ENCODE data around the gene USF1.
A peak's percentile ranks its signal among the peaks of the same experiment; 100 is the strongest.
"Not testable (repeated sequence)": the region's sequence is repeated elsewhere in the genome, so short reads cannot be mapped to it uniquely, and the experiment has no call there.

USF1 gene

DNA sequence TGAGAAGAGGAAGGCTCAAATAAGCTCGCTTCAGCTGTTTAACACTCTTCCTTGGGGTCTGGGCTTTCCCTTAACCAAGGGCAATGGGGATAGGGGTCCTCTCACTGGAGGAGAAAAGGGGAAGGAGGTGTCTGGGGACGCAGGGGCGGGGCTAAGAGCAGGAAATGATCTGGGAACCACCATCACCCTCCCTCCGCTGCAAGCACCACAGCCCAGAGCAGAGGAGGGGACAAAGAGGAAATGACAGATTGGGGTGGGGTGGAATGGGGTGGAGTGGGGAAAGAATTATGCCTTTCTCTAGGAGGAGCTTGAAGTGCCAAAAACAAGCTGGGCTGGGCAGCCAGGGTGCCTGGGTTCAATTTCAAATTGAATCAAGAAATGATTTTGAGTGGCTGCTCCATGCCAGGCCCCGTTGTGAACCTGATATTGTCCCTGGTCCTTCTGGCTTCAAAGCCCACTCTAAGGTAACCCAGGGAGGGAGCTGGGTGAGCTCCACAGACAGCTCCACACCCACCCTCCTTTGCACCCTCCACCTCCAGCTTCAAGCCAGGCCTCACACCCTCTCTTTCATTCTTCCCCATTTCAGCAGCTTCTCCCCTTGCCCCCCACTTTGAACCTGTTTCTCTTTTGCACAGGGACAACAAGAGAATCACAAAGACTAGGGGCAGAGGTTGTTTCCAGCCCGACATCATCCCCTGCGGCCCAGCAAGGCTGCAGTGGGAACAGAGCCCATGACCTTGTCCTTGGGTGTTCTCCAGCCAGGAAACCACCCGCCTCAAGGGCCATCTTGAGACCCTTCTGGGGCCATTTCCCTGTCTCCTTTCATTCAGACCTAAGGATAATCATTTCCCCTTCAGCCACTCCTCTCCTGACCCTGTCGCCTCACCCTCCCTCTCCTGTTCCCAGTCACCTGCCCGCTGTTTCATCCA is 22.8 kb upstream of the USF1 start:
- ATAC-seq (peak; percentile 72), DNase-seq (peak; percentile 44 to 80)
- H3K4me3 Mint-ChIP-seq: peak overlapping the region; percentile 83 to 94
- H3K27me3 Mint-ChIP-seq: no peaks in the 10 kb centered on the region
- H3K9me3 Mint-ChIP-seq: no peaks in the 10 kb centered on the region
- H3K27ac Mint-ChIP-seq: peak overlapping the region; percentile 97 to 99
- H3K4me1 Mint-ChIP-seq: peaks cover 83% of the 10 kb centered on the region

- H3K27me3 Mint-ChIP-seq: no peaks in the 10 kb centered on the region
- peak; percentile 25 for ATAC-seq
- H3K4me1 Mint-ChIP-seq: peaks cover 84% of the 10 kb centered on the region
These were observed 20.9 kb upstream of the USF1 start for GRCh38 chr1:161066694-161067093.

DNA sequence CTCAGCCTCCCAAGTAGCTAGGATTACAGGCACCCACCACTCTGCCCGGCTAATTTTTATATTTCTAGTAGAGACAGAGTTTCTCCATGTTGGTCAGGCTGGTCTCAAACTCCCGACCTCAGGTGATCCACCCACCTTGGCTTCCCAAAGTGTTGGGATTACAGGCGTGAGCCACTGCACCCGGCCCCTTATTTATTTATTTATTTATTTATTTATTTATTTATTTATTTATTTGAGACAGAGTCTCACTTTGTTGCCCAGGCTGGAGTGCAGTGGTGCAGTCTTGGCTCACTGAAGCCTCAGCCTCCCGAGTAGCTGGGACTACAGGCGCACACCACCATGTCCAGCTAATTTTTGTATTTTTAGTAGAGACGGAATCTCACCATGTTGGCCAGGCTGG is 19.9 kb upstream of the USF1 start:
- not testable (repeated sequence) for ATAC-seq, H3K9me3 Mint-ChIP-seq, H3K27me3 Mint-ChIP-seq, DNase-seq
- peaks cover 81% of the 10 kb centered on the region for H3K4me1 Mint-ChIP-seq
- H3K27ac Mint-ChIP-seq: peak overlapping the region; percentile 44 to 89
- peak overlapping the region; percentile 53 to 55 for H3K4me3 Mint-ChIP-seq

More at GRCh38 chr1:161066694-161067093, 20.9 kb upstream of the USF1 start:
- H3K4me3 Mint-ChIP-seq: peak overlapping the region; percentile 83 to 94
- DNase-seq: no peak
- H3K9me3 Mint-ChIP-seq: no peaks in the 10 kb centered on the region
- peak overlapping the region; percentile 74 to 97 for H3K27ac Mint-ChIP-seq

DNA sequence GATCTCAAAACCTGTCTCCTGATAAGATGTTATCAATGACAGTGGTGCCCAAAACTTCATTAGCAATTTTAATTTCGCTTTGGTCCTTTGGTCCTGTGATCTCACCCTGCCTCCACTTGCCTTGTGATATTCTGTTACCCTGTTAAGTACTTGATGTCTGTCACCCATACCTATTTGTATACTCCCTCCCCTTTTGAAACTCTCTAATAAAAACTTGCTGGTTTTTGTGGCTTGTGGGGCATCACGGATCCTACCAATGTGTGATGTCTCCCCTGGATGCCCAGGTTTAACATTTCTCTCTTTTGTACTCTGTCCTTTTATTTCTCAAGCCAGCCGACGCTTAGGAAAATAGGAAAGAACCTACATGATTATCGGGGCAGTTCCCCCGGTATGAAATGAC is 18.2 kb upstream of the USF1 start:
- peak overlapping the region in 1 of 2 donors; percentile 77 for H3K27ac Mint-ChIP-seq
- not testable (repeated sequence) for ATAC-seq, DNase-seq, H3K27me3 Mint-ChIP-seq, H3K9me3 Mint-ChIP-seq
- peaks cover 88% of the 10 kb centered on the region for H3K4me1 Mint-ChIP-seq
- H3K4me3 Mint-ChIP-seq: peak overlapping the region; percentile 73 to 83

- Mint-ChIP-seq H3K27me3 (no peaks in the 10 kb centered on the region), H3K4me1 (peaks cover 82% of the 10 kb centered on the region), H3K9me3 (no peaks in the 10 kb centered on the region), H3K4me3 (no peak overlapping the region), H3K27ac (no peak overlapping the region)
- DNase-seq (no peak), ATAC-seq (no peak)
These were observed 15.6 kb upstream of the USF1 start for GRCh38 chr1:161061419-161061818.

DNA sequence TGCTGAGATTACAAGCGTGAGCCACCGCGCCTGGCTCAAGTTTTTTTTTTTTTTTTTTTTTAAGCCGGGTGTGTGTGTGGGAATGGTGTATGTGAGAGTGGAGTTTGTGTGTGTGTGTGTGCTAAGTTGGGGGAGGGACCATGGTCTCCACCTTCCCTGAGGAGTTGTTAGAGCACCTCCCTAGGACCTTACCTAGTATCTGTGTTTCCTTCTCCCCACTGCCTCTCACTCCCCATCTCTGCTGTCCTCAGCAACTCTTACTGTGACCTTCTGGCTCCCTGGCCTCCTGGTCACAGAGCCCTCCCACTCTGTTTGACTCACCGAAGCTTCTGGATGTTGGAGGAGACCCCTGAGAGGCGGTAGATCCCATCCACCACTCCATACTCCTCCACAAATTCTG is 13.5 kb upstream of the USF1 start:
- ATAC-seq (no peak), DNase-seq (no peak)
- Mint-ChIP-seq H3K4me1 (peaks cover 66% of the 10 kb centered on the region), H3K4me3 (peak overlapping the region in 1 of 2 donors; percentile 19), H3K27ac (peak overlapping the region; percentile 46 to 92), H3K27me3 (no peaks in the 10 kb centered on the region), H3K9me3 (no peaks in the 10 kb centered on the region)

DNA sequence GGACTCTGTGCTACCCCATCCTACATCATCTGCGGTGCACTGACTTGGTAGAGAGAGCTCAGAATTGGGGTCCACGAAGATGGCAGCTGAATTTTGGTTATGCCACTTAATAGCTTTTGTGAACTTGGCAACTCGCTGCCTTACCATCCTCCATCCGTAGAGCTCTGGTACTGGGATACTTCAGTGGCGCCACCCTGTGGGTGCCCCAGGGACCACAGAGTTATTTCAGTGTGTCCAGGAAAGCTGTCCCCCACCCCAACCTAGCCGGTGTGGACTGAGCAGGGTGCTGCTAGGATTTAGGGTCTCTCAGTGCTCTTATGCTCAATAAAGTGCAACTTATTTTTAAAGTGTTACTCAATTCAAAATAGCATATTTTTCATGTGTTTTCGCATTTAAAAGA is 9.0 kb upstream of the USF1 start:
- ATAC-seq: no peak

DNA sequence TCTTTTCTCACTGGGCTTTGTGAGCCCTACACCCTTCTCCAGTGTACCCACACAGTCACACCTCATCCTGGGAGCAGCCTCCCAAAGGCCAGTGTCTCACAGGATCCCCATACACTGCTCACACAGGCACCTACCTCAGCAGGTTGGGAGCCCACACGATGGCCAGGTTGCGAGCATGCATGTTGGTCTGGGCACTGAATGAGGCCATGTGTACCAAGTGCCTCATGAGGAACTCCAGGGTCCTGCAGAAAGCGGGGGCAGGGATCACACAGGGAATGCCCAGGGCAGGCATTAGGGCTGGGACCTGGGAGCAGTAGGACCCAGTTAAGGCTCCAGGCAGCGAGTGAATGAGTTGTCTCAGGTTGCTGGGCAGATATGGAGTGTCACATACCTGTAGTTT is 8.5 kb upstream of the USF1 start:
- ATAC-seq: no peak

More for the DNA sequence above, 9.0 kb upstream of the USF1 start:
- DNase-seq: no peak
- Mint-ChIP-seq H3K9me3 (no peaks in the 10 kb centered on the region), H3K4me3 (no peak overlapping the region), H3K4me1 (peaks cover 29% of the 10 kb centered on the region), H3K27ac (peak overlapping the region in 1 of 2 donors; percentile 76), H3K27me3 (no peaks in the 10 kb centered on the region)

DNA sequence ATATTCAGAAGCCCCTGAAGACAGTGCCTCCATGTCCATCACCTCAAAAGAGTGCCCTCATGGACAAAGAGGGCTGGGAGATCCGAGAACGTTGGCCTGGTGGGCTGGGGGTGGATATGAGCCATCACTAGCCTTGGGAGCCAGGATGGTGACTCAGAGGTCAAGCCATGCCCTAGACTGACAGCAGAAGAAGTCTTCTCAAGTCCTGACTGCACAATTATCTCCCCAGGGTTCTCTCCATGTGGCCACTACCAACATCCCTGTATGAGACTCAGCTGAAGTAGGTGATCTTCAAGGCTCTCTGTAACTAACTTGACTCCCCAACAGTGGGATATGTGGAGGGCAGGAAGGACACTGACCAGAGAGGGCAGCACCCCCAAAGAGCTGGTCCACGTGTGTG is 7.1 kb upstream of the USF1 start:
- no peak for DNase-seq
- no peak for ATAC-seq
- Mint-ChIP-seq H3K27me3 (no peaks in the 10 kb centered on the region), H3K4me1 (peaks cover 28% of the 10 kb centered on the region), H3K4me3 (no peak overlapping the region), H3K9me3 (no peaks in the 10 kb centered on the region), H3K27ac (peak overlapping the region in 1 of 2 donors; percentile 67)

More for the DNA sequence above, 8.5 kb upstream of the USF1 start:
- Mint-ChIP-seq H3K9me3 (no peaks in the 10 kb centered on the region), H3K4me1 (peaks cover 27% of the 10 kb centered on the region), H3K4me3 (no peak overlapping the region), H3K27me3 (no peaks in the 10 kb centered on the region), H3K27ac (peak overlapping the region; percentile 76 to 83)
- no peak for DNase-seq

GRCh38 chr1:161051219-161051618 is 5.4 kb upstream of the USF1 start:
- no peaks in the 10 kb centered on the region for H3K9me3 Mint-ChIP-seq
- no peaks in the 10 kb centered on the region for H3K27me3 Mint-ChIP-seq
- peaks cover 30% of the 10 kb centered on the region for H3K4me1 Mint-ChIP-seq
- DNase-seq (no peak), ATAC-seq (no peak)
- no peak overlapping the region for H3K4me3 Mint-ChIP-seq
- H3K27ac Mint-ChIP-seq: no peak overlapping the region

GRCh38 chr1:161048949-161049722 is 3.4 kb upstream of the USF1 start:
- H3K27ac Mint-ChIP-seq: peak overlapping the region in 1 of 2 donors; percentile 3
- H3K27me3 Mint-ChIP-seq: no peaks in the 10 kb centered on the region
- H3K4me1 Mint-ChIP-seq: peaks cover 32% of the 10 kb centered on the region
- no peak overlapping the region for H3K4me3 Mint-ChIP-seq
- no peaks in the 10 kb centered on the region for H3K9me3 Mint-ChIP-seq
- DNase-seq (no peak), ATAC-seq (no peak)

DNA sequence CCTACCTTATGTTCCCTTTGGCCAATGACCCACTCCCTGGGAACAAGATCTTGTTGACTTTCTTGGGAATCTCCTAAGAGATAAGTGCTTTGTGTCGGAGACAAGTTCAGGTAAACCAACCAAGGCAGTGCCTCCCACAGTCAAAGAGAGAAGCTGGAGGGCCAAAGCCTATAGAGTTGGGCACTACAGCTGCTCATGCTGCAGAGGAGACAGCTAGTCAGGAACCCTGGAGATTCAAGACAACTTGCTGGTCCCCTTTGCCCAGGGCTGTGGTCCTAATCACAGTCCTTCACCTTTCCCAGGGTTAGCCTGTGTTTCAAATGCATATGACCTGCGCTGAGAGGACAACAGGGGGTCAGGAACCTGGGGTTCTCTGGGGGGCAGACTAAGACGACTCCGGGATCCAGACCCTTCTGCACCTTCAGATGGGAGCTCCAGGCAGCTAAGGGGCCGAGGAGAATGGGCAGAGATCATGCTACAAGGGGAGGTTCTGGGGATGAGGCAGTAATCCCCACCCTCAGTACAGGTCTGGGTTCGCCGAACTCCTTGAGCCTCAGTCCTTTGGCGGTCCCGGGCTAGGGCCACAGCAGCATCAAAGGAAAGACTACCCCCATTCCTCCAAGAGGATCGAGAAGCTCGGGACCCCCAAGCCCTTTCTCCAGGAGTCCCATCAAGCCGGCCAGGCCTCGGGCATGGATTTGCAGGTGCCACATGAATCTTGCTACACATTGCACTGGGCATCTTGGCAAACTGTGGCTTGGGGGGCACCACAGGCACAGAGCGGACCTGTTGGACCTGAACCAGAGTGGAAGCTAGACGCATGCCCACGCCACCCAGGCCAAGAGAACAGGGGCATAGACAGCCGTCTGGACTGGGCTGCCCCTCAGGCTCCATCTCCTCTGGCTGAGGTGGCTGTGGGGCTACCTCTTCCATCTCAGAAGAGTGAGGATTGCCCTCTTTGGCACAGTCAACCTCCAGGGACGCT is 2.0 kb upstream of the USF1 start:
- Mint-ChIP-seq H3K4me1 (peaks cover 40% of the 10 kb centered on the region), H3K27me3 (no peaks in the 10 kb centered on the region), H3K4me3 (peak overlapping the region in 1 of 2 donors; percentile 3), H3K27ac (peak overlapping the region; percentile 42 to 100), H3K9me3 (no peaks in the 10 kb centered on the region)
- DNase-seq: no peak
- ATAC-seq: no peak

- ATAC-seq (no peak), DNase-seq (no peak)
- Mint-ChIP-seq H3K9me3 (no peaks in the 10 kb centered on the region), H3K4me3 (peak overlapping the region; percentile 95 to 96), H3K27ac (peak overlapping the region; percentile 100), H3K4me1 (peaks cover 45% of the 10 kb centered on the region), H3K27me3 (no peaks in the 10 kb centered on the region)
These were observed 940 bp upstream of the USF1 start for GRCh38 chr1:161046605-161047228.

GRCh38 chr1:161044908-161045735 is 655 bp downstream of the USF1 start:
- peak; percentile 68 to 75 for DNase-seq
- peaks cover 61% of the 10 kb centered on the region for H3K4me1 Mint-ChIP-seq
- H3K9me3 Mint-ChIP-seq: no peaks in the 10 kb centered on the region
- peak; percentile 69 for ATAC-seq
- H3K4me3 Mint-ChIP-seq: peak overlapping the region; percentile 95 to 96
- H3K27ac Mint-ChIP-seq: peak overlapping the region; percentile 100
- H3K27me3 Mint-ChIP-seq: no peaks in the 10 kb centered on the region

All from stimulated activated naive CD8-positive, alpha-beta T cell treated with anti-CD3 and anti-CD28 coated beads, Interleukin-15, amount 100 ng/mL, for 72 hours (primary cell).